ENCODE measurements around the gene MRPL21. TPM values are rescaled to one million over a fixed set of nuclear protein-coding genes. Genes with fewer than 3 reads are reported as not detected.

The MRPL21 gene
- total and polyA plus RNA-seq, 2 of the 13 experiments (the other 11 are each of a cell fraction or from before 2014, with no cell fraction given): 61.5 to 100 TPM

DNA sequence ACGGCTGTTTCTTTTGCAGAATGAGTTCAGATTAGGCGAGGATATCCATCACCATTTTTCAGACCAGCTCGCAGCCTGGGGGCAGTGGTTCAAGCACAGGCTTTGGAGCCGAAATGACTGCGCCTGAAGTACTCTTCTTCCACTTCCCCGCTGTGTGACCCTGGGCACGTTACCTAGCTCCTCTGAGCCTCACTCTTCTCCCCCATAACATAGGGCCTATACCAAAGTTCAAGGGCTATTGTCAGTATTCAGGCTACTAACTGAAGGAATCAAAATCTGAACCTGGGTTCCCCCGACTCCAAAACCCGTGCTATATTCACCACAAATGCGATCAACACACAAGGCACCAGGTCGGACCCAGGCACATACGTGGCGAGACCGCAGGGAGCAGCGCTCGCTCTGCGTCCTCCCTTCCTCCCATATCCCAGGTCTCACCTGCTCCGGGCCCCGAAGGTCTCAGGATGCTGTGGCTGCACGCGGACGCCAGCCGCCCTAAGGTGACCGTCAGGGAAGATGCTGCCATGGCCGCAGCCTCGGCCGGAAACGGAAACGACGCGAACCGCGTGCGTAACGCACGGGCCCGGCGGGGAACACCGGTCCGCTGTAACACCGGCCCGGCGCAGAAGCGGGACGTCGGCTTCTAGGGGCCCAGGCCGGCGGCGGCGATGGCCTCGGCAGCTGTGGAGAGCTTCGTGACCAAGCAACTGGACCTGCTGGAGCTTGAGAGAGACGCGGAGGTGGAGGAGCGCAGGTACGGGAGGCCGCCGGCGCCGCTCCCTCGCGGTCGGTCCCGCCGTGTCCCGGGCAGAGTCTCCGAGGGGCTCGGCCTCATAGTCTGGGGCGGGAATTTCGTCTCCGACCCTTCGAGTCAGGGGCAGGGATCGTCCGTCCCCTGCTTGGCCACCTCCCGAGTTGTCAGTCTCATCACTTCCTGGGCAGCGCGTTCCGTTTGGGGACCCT, at the start of gene MRPL21, which contains the start of gene IGHMBP2 (continued):
- TF ChIP-seq CCDC6 (CRISPR knock-in tag; IDR thresholded peaks at IDR 0.05): no peak
- TF ChIP-seq HES4 (CRISPR knock-in tag; IDR thresholded peaks at IDR 0.05; ENCODE audit: borderline replicate concordance): peak; percentile 86
- TF ChIP-seq ASH2L (IDR thresholded peaks at IDR 0.05; ENCODE audit: insufficient read length, low read depth, low read length): peak; percentile 96
- TF ChIP-seq TRIM24 (CRISPR knock-in tag; IDR thresholded peaks at IDR 0.05): no peak
- TF ChIP-seq FOSL2 (CRISPR knock-in tag; IDR thresholded peaks at IDR 0.05): peak; percentile 74
- TF ChIP-seq, protein P1, sequence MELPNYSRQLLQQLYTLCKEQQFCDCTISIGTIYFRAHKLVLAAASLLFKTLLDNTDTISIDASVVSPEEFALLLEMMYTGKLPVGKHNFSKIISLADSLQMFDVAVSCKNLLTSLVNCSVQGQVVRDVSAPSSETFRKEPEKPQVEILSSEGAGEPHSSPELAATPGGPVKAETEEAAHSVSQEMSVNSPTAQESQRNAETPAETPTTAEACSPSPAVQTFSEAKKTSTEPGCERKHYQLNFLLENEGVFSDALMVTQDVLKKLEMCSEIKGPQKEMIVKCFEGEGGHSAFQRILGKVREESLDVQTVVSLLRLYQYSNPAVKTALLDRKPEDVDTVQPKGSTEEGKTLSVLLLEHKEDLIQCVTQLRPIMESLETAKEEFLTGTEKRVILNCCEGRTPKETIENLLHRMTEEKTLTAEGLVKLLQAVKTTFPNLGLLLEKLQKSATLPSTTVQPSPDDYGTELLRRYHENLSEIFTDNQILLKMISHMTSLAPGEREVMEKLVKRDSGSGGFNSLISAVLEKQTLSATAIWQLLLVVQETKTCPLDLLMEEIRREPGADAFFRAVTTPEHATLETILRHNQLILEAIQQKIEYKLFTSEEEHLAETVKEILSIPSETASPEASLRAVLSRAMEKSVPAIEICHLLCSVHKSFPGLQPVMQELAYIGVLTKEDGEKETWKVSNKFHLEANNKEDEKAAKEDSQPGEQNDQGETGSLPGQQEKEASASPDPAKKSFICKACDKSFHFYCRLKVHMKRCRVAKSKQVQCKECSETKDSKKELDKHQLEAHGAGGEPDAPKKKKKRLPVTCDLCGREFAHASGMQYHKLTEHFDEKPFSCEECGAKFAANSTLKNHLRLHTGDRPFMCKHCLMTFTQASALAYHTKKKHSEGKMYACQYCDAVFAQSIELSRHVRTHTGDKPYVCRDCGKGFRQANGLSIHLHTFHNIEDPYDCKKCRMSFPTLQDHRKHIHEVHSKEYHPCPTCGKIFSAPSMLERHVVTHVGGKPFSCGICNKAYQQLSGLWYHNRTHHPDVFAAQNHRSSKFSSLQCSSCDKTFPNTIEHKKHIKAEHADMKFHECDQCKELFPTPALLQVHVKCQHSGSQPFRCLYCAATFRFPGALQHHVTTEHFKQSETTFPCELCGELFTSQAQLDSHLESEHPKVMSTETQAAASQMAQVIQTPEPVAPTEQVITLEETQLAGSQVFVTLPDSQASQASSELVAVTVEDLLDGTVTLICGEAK (IDR thresholded peaks at IDR 0.05): peak; percentile 94
- TF ChIP-seq, protein P1 (CRISPR knock-in tag; IDR thresholded peaks at IDR 0.05): peak; percentile 95
- TF ChIP-seq USF2 (IDR thresholded peaks at IDR 0.05; ENCODE audit: low read depth, low read length): no peak
- TF ChIP-seq USF2 (CRISPR knock-in tag; IDR thresholded peaks at IDR 0.05; ENCODE audit: borderline replicate concordance): peak; percentile 26; the same call in 1 of the 2 replicates
- TF ChIP-seq NFIB (CRISPR knock-in tag; IDR thresholded peaks at IDR 0.05; ENCODE audit: borderline replicate concordance): no peak
- TF ChIP-seq RBFOX2 (IDR thresholded peaks at IDR 0.05; ENCODE audit: low read depth, low read length): peak; percentile 92
- TF ChIP-seq FOXP4 (CRISPR knock-in tag; IDR thresholded peaks at IDR 0.05): no peak
- TF ChIP-seq, protein P2, sequence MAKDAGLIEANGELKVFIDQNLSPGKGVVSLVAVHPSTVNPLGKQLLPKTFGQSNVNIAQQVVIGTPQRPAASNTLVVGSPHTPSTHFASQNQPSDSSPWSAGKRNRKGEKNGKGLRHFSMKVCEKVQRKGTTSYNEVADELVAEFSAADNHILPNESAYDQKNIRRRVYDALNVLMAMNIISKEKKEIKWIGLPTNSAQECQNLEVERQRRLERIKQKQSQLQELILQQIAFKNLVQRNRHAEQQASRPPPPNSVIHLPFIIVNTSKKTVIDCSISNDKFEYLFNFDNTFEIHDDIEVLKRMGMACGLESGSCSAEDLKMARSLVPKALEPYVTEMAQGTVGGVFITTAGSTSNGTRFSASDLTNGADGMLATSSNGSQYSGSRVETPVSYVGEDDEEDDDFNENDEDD (CRISPR knock-in tag; IDR thresholded peaks at IDR 0.05; ENCODE audit: borderline replicate concordance): peak; percentile 78

Measured in HepG2 (cell line).